ENCODE results near the gene TRIM9.

Gene TRIM9

DNA sequence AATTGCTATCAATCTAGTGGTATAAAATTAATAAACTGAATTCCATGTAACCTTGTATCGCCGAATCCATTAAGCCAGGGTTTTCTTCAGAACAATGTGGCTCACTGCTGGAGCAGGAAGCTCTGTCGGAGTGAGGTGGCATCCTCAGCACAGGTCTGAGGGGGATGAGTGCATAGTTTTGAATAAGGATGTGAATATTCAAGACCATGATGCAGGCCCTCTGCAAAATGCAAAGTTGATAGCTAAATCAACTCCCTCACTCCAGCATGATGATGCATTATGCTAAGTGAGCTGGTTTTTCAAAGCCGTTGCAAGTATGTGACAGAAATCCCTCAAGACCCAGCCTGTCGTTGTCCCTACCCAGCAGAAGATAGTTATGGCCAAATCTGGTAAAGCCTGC lies 53.0 kb downstream of the TRIM9 start:
- DNase-seq, result no peak

DNA sequence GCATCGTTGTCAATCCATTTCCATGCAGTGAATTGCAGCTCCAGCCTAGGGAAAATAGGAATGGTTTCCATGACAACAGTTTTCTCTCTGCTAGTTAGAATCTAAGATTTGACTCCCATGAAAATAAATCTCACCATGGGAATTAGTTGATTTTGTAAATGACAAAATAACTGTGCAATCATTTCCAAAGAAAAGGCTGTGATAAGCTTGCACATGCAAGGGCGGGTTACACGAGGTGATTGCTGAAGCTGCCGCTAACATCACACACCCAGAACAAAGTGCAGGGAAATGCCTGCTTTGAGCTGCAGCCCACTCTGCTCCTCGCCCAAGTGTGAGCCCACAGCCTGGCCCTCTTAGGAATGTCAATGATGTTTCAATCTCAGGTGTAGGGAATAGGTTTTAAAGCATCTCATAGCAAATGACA lies 53.8 kb downstream of the TRIM9 start:
- DNase-seq, result no peak

DNA sequence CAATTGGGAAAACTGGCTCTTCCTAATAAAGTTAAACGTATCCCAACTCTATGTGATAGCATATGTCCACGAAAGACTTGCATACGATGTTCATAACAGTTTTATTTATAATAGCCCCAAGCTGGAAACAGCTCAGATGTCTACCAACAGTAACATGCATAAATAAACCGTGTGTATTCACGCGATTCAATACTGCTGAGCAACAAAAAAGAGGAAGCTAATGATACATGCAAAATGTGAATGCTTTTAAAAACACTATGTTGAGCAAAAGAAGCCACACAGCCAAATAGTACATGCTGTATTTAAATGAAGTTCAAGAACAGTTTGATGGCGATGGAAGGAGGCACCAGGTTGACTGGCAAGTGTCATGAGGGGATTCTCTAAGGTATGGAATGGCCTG lies 55.7 kb downstream of the TRIM9 start:
- DNase-seq, result no peak

DNA sequence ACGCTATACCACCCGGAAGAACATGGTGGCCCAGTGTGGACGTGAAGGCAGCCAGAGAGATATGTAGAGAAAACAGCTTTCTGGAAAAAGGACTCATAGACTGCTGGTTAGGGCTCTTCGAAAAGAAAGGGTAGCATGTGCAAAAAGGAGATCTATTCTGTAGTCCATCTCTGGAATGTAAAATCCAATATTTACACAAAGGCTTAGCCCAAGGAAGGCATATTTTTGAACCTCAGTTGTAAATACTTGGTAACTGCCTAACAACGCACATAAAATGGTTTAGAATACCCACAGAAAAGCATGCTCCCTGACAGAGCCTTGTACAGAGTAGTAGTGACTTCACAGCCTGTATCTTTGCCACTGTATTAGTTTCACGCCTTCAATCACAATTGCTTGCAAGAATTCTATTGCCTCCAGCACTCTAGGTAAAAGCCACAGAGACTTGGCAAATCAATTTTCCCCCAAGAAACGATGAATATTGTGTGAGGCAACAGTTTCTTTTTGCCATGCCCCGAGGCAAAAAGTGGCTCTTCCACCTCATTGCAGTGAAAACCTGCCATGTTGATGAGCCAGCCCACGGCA lies 59.2 kb downstream of the TRIM9 start:
- DNase-seq, result no peak

DNA sequence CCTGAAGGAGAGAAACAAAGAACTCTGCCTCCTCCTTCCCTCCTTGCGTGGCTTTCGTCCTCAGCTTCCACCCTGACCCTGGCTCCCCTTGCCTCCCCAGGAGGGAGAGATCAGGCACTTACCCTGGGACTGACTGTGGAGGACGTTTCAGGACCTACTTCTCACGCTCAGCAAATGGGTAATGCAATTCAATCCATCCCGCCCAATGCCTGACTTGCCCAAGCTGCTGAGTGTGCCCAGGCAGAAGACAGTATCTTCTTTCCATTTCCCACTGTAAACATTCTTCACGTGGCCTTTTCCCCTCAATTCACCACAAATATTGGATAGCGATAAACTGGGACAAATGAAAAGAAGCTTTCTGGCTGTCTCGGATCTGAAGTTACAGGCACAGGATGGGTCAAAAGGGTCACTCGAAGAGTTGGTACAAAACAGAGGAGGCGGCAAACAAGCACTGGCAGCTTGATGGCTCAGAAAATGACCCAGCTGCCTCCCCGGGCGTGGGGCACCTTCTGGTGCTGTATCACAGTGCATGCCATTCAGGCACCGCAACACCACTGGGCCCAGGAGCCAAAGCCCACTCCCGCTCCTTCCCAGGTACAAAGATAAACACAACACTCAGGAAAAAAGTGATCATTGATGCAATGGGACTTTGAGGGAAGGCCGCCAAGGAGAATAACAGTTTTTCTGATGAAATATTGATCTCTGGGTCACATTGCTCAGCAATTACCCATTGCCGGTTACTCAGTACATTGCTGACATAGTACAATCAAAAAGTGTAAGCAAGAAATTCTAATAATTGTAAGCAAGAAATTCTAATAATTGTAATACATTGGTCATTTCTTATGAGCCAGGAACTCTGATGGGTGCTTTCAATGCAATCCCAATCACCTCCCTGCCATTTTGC lies 65.8 kb downstream of the TRIM9 start:
- no peak for DNase-seq

DNA sequence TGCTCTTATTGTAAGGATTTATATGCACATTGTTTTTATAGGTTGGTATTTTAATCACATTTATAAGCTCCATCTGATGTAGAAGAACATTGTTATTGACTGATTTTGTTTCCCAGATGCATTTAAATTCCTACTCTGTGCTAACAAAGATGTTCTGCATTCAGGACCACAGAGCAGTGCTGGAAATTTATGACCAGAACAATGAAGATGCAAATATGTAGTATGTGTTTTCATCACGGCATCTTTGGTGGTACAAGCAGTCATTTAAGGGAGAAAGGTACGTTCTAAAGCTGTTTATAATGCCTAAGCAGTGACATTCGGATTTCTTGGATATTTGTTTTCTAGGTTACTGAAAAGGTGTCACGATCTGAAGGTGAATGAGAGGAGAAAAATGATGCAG lies 66.5 kb downstream of the TRIM9 start:
- no peak for DNase-seq

DNA sequence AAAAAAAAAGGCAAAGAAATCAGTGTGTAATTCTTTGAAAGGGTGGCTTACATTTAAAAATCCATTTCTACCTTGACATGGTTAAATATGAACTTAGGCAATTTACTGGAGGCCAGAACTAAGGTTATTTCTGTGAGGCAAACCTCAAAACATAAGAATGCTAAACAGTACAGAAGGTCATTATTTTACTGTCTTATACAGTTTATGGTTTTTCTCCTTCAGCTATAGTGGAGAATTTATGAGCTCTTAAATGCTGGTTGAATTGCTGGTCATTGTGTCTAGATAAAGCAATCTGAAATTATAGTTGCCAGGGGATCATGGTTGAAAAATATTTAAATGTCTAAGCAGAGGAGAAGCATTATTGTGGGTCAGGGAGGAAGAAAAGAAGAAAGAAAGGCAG lies 70.5 kb downstream of the TRIM9 start:
- DNase-seq, result no peak

DNA sequence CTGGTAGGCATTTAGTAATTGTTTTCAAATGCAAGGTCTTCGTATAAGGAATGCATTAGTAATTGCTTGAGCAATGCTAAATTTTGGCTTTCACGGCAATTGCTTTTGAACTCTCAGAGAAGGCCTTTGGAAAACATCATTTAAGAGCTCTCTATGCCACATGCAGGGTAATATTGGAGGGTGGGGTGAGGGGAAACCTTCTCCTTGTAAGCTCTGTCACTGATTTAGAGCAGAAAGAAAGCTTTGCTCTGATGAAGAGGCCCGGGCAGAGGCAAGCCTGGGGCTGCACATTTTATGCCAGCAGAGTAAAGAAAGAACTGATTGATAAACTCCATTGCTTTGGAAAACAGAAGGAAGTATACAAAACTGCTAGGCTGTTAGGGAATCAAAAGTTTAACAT lies 70.9 kb downstream of the TRIM9 start:
- no peak for DNase-seq

DNA sequence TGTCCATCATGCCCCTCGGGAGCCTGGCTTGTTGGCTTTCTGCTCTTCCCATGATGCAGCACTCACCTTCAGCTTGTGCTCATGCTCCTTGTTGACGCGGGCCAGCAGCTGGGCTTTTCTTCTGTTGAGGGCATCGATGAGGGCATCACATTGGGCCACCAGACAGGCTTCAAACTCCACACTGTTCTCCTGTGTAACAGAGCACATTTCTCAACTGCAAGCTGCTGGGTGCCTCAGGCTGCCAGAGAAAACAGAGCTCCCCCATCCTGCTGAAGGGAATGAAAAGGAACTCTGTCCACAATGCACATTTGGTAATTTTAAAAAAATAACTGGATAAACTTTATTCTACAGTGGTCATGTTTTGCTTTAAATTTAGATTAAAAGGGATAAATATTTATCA lies 72.1 kb downstream of the TRIM9 start:
- no peak for DNase-seq

DNA sequence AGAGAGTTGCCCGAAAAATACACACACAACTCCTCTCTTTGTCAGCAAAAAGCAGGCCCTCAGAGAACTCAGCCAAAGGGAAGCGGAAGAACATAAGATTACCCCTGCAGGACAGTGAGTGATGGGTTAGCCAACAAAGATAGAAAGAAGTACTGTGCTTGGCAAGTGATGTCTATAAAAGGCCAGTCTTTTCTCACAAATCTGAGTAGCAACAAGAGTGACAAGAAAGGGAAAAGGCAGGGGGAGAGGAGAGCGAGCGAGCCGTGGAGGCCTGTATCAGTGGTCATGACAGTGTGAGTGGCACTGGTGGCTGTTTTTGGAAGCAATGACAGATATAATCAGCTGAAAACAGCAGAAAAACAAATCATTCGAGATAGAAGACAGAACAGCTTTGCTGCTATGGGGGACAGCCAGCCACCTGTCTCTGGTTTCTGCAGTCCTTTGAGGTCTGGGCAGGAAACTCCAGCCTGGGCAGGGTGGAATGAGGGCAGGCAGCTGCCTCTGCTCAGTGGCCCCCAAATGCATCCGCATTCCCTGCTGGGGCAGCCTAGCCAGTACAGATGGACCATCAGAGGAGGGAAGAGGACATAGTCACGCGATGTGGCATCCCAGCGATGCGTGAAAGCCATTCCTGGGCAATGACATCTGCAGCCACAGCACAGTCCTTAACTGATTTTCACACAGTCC lies 74.7 kb downstream of the TRIM9 start:
- no peak for DNase-seq

DNA sequence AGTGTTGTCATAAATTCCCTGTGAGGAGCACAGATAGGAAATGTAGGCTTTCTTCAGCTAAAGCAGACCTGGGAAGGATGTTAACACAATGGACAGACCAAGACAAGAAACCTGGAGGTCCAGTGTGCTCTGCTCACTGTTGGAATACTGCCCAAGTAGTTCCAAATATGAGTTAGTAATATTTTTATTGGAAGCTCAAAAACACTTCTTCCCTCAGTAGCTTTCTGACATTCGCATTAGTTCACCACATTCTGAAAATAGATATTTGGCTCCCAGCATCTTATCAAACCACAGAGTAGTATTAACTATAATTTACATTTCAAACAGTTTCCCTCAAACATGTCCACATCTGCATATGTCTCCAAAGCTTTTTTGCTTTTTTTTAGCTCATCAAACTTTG lies 75.8 kb downstream of the TRIM9 start:
- DNase-seq, result no peak

DNA sequence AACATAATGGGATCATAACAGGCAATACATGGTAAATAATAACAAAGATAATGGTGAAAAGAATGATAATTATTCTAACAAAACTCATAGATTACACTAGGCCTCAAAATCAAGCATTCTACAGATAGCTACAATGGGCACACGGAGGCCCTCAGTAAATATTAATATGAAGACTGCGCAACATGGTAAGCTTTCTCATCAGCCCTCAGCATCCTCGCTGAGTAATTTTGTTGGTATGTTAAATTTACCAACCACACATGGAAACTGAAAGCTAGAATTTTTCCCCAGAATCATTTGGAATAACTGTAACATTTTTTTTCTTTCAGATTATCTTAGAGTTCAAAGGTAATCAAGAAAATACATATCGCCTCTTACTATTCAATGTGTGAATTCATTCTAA lies 76.4 kb downstream of the TRIM9 start:
- DNase-seq, result no peak

DNA sequence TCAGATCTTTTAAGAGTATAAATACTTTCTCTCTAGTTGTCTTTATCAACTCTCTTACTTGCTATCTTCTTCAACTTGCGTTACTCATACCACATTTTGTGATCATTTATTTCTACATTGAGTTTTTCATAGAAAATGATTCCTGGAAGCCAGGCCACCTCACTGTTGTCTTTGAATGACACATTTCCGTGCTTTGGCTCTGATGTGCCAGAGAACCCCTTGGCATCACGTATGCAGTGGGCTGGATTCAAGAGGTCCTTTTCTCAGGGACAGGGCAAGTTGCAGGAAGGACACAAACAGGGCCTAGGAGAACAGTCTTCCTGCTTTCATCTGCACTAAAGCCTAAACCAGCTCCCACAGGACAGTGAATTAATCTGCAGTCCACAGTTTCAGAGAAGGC lies 80.3 kb downstream of the TRIM9 start:
- DNase-seq, result no peak

DNA sequence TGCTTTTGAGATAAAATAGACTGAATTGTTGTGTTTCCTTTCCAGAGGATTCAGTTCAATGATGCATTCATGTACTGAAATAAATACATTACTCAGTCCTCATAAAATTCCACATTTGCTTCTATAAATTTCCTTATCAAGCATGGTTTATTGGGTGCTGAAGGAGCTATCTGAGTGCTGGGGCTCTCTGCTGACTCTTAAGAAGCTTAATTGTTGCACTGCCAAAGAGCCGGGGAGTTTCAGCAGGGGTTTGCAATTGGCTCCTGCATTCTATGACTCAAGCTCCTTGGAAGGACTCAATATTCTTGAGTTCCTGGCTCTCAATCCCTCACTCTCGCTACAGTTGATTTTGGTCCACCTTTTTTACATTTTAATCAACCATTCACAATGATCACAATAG lies 80.8 kb downstream of the TRIM9 start:
- no peak for DNase-seq

DNA sequence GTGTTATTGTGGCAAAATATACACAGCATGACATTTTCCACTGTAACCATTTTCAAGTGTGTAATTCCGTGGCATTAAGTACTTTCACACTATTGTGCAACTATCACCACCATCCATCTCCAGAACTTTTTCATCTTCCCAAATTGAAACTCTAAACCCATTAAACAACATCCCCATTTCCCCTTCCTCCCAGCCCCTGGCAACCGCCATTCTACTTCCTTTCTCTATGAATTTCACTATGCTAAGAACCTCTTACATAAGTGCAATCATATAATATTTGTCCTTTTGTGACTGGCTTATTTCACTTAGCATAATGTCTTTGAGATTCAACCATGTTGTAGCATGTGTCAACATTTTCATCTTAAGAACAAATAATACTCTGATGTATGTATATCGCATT lies 82.8 kb downstream of the TRIM9 start:
- no peak for DNase-seq

DNA sequence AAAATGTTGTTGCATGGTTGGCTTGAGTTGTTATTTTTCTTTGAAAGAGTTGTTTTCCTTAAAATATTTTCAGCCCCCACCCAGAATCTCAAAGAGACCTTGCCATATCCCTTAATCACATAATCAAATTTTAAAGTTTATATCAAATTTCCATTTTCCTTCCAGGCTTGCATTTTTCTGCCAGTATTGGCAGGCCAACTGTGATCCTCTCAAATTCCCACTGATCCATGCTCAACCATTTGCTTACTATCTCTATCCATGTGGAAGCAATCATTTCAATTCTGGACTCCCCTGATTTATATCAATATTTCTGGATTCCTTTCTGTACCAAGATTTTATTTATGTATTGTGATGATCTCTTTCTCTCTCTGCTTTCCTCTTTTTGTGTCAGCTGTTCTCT lies 86.5 kb downstream of the TRIM9 start:
- no peak for DNase-seq

DNA sequence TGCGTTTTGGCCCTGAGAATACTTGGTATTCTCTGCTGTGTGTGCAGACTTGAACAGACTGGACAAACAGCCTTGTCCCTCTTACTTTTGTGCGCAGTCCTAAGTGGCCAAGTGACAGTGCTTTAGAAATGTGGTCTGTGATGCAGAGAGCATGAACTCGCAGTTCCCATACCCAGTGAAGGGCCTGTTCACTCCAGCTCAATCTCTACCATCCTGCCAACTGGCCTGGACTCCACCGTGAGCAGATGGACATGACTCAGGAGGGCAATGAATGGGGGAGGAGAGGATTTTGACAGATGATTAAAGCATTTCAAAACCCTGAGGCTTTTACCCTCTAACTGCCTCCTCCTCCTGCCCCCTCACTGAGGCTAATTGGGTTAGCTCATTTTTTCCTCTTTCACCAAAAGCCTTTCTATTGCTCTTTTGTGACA lies 88.1 kb downstream of the TRIM9 start:
- DNase-seq, result no peak

DNA sequence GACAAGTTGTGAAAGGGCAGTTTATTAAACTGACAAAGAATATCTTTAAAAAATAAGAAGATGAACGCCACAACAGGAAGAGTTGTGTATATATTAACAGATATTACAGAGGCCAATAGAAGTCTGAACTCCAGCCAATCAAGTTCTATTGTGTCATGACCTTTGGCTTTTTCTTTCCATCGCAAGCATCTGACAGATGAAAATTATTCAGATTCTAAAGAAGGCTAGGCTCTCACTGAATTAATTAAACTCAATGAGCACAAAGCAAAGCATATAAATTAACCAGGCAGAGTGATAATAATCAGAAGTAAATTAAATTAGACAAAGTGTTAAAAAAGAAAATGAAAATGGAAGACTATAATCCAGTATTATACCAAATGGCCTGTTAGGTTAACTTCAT lies 88.6 kb downstream of the TRIM9 start:
- DNase-seq, result no peak

DNA sequence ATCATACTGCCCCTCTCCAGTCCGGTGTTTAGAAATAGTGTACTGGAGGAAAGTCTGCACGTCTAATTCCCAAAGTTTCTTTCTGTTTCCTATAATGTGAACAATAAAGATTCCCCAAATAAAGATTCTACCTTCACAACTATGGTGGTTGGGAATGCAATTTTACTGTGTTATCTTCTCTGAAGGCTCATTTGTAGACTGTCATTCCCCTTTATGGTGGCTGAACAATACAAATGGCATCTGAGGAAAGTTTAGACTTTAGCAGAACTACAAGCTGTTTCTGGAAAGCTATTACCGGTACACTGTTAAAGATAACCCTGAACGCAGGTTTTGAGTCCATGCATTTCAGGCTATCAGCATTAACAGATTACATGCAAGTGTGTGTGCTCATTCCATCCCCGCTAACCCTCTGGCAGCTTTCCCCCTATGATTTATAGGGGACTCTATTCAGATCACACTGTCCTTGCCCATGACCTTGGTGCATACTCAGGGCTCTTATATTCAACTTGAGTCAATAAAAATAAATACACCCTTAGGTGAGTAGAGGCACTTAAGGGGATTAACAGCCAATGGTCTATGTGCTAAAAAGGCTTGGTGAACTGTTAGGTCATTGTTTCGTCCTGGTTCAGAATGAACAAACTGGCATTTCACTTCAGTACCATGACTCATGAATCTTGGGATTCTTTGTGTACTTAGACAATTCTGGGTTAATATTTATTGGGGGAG lies 89.9 kb downstream of the TRIM9 start:
- DNase-seq, result no peak

DNA sequence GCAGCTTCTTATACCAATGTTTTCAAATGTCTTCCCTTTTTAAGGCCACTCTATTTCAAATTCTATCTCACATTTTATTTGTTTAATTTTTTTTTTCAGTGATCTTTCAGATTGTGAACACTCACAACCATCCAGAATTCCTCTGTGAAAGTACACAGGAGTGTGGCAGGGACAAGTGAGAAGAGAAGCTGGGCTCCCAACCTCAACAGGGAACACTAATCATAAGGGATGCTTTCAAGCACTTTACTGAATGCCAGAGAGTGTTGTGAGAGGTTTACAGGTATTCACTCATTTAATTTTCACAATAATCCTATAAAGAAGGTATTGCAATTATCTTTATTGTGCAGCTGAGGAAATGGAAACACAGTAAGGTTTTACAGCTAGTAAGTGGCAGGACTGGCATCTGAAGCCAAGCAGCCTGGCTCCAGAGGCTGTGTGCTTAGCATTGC lies 90.5 kb downstream of the TRIM9 start:
- DNase-seq, result no peak

DNA sequence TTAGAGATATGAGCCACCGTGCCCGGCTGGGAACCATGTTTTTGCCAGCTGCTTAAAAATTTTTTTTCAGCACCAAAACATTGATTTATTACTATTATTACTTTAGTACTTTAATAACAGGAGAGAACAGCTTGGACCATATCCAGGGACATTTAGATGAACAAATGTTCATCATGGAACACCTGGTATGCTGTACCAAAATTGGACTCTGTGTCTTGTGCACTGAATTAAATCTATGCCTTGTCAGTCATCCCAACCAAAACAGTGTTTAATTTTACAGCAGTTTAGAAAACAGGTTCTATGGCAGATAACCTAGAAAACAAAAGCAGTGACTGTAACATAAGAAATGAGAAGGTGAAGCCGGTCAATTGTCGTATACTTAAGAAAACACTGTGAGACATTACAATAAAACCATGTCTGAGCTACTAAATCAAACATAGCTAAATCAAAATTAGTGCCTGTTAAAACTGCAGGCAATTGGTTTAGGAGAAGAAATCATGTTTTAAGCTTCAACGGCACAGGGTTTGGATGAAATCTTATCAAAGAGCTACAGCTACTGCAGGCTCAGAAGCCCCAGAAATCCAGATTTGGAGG lies 92.4 kb downstream of the TRIM9 start:
- DNase-seq, result no peak

DNA sequence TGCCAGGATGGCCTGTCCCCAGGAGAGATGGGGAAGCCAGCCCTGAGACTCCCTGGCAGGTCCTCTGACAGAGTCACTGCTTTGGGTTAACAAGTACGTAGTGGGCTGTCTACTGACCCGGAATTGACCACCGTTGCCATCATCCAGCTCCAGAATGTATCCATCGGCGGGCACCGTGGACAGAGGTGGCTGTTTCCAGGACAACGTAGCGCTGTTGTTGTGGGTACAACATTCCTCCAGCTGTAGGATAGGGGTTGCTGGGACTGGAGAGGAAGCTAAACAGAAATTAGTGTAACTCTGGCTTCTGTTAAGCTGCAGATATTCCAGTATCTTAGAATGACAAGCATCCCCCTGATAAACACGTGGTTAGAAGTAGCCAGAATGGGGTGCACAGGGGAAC lies 94.3 kb downstream of the TRIM9 start:
- no peak for DNase-seq

DNA sequence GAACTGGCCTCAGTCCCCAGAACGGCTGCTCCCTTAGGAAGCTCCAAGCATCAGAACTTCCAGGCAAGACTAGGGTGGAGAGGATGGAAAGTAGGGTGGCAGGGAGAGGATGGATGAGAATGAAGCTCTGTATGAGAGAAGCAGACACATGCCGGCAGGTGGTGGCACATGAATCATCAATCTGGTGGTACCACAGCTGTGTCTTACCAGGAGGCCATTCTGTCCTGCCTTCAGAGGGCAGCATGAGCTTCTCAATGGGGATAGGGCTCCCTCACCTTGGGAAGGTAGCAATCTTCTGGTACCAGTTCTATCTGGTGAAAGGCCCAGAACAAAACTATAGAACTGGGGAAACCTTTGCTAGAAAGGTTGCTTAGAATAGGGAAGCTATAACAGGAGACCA lies 95.2 kb downstream of the TRIM9 start:
- DNase-seq, result no peak
